NCI-H774 (cell line): ENCODE measurements around the gene PTGES2.

ENCODE experiments used
- DNase-seq: peaks from one replicate; lab custom pipeline; 2025; lab: John Stamatoyannopoulos, UW

The PTGES2 gene

DNA sequence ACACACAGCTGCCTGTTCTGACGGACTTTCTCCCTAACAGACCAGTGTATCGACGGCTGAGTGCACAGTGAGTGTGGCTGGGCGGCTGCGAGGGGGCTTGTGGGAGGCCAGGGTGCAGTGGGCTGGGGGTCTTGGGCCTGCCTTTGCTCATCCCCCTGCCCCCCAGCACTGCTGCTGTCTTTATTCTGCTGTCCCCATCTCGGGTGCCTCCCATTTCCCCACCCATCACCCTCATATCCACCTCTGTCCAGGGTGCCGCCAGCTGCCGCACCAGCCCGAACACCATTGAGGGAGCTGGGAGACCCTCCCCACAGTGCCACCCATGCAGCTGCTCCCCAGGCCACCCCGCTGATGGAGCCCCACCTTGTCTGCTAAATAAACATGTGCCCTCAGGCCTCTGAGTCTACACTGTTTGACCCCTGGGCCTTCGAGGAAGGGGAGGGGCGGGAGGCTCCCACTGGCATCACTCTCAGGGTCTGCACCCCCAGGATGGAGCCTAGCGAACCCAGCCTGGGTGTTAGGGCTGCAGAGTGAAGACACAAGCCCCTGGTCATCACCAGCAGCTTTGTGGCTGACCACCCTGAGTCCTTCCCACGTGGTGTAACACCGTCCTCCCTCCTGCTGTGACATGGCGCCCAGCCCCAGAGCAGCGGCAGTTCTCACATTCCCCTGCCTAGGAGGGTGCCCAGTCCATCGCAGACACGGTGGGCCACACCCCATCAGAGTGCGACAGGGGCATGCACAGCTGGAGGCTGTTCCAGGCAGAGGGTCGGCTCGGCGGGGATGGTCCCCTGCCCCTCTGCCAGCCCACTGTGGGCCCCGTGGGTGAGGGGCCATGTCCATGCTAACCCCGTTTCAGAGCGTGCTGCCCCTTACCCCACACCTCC lies 25.8 kb upstream of the PTGES2 start:
- no peak for DNase-seq

GRCh38 chr9:128152133-128153059 lies 24.9 kb upstream of the PTGES2 start:
- no peak for DNase-seq

GRCh38 chr9:128151309-128152132 lies 24.0 kb upstream of the PTGES2 start:
- DNase-seq: no peak

DNA sequence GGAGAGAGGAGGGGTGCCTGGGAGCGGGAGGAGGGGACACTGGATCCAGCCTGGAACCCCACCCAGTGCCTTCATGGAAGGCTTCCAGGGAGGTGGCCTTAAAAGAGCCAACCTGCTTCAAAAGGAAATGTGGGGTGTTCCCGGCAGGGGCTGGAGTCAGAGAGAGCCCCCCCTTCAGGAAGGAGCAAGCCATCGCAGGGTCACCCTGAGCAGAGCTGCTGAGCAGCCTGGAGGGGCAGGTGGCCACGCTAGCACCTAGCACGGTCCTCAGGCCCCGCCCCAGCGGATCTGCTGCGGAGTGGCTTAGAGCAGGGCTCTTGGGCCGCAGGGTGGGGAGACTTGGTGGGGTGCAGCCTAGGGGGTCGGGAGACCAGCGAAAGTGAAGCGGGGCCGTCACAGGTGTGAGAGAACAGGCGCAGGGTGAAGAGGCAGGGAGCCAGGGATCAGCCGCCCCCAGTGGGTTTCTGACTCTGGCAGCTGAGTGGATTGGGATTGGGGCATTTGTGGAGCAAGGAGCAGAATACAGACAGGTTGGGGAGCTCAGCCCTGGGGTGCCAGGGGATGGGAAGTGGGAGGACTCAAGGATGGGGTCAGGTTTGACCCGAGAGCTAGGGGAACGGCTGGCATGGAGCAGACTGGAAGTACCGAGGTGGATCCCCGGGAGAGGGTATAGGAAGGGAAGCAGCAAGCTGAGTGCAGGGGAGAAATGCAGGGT lies 23.2 kb upstream of the PTGES2 start:
- no peak for DNase-seq

DNA sequence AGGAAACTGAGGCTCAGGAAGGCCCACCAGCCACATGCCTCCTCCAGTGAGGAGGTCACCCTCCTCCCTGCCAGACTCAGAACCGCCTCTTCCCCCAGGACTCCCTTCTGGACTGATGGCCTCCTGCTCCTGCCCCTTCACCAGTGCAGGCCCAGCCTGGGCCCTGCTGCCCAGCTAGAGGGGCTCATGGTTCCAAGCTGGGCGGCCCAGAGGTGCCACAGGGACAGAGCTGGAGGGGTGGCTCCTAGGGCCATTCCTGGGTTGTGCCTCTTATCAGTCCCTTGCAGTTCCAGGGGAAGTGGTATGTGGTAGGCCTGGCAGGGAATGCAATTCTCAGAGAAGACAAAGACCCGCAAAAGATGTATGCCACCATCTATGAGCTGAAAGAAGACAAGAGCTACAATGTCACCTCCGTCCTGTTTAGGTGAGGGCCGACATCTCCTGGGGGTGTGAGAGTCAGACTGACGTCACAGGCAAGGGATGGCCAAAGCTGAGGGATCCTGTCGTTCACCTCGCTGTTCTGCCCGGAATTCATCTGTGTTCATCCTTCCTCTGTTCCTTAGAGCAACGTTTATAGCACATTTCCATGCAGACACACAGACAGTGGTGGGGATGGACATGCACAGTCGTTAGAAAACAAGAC lies 22.5 kb upstream of the PTGES2 start:
- no peak for DNase-seq

DNA sequence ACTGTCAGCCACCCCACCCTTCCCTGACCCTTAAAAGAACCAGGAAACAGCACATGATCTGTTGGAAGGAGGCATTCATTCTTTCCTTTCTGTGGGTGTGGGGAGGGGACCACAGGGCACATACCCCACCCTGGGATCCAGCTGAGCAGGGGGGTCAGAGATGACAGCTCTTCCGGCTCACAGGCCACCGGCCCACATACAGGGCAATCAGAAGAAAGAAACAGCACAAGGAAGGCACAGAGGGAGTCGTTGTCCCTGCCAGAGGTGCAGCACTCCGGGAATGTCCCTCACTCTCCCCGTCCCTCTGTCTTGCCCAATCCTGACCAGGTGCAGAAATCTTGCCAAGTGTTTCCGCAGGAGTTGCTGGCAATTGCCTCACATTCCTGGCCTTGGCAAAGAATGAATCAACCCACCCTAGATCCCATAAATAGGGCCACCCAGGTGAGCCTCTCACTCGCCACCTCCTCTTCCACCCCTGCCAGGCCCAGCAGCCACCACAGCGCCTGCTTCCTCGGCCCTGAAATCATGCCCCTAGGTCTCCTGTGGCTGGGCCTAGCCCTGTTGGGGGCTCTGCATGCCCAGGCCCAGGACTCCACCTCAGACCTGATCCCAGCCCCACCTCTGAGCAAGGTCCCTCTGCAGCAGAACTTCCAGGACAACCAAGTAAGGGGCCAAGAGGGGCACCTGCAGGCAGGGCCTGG lies 21.6 kb upstream of the PTGES2 start, which contains the start of gene LCN2:
Gene LCN2, plus strand, starts transcription at position 453 of the 701 bp plus-strand sequence. Its CDS starts 73 bp downstream, at position 526.
- no peak for DNase-seq

DNA sequence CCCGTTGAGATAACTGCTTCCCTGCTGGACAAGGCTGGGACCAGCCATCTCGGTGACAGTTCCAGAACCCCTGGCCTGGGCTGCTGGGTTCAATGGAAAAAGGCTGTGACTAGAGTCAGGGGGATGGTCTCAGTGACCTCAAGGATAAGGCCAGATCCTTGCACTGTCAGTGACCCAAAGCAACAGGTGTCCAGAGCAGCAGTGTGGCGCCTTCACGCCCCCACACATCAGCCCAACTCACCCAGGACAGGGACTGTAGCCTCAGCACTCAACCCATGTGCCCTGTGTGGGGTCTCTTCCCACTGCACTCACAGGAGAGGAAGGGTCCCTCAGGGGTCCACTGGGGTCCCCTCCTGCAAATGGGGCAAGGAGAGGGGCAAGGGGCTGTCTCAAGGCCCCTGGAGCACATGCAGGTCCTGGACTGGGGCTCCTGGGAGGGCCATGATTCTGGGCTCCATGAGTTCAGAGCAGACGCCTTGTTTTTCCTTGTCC lies 21.0 kb upstream of the PTGES2 start:
- no peak for DNase-seq

DNA sequence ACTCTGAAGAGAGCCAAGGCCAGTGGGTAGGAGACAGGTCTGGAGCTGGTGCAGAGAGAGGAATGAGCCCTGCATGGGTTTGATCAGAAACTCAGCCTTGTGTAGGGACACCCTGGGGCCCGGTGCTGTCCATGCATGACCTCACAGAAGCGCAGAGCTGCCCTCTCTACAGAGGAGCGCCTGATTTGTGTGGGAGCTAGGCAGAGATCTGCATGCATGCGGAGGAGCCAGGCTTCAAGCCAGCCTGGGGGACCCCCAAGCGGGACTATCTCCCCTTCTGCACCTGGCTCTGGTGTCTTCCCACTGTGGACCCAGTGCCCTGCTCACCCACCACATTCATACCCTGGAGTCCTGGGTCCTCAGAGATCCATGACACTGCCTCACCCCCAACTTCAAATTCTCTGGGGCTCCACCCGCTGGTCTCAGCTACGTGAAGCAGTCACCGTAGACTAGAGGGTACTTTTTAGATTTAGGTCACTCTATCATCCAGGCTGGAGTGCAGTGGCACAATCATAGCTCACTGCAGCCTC lies 19.1 kb upstream of the PTGES2 start:
- DNase-seq: no peak

DNA sequence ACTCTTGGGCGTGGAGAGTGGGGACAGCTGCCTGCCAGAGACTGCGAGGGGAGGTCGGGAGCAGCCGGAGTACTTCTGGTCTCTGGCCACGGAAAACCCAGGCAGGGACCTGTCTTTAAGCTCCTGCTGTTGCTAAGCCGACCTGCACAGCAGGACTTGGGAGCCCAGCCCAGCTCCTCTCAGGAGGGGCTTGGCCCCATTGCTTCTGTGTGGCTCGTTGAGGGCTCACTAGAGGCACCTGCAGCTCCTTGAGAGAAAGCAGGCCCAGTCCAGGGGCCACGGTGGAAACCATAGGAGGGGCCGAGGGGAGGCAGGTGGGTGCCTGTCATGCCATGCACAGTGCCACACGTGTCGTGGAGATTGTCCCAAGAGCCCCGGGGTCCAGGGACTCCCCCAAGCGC lies 18.4 kb upstream of the PTGES2 start:
- DNase-seq: no peak

- DNase-seq: no peak
Measured at GRCh38 chr9:128145536-128145935, 18.0 kb upstream of the PTGES2 start.

DNA sequence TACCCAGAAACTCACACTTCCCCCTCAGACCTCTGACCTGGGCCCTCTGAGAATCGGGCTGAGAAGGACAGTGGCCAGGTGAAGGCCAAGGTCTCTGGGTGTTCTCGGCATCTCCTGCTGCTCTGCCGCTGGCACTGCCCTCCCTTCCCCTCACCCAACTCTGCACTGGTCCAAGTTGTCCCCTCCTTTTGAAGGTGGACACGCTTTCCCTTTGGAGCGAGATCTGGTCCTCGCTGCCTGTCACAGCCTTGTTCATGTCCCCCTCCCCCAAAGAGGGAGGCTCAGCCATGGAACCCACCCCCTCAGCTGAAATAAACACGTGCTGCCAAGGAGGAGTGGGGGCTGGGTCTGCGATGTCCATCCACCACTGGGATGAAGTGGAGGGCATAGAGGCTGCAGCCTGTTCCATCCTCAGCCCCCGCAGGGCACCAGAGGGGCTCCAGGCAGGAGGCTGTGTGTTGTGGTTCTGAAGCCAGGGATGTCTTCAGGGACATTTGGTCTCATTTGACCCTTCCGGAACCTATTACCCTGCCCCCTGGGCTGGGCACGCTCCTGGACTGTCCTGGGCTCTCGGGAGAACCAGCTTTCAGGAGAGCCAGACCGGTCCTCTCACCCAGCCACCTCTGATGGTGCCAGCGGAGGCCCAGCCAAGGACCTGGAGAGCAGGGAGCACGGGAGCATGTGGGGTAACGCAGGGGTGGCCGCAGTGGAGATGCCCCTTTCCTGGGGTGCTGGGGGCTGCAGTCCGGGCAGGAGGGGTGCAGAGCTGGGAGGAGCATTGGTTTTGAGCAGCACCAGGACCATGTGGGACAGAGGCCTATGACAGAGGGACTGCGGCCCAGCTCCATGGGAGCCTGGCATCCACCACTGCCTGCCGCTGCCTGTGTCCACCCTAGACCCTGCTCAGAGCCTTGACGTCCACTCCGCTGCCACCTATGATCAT lies 17.0 kb upstream of the PTGES2 start:
- DNase-seq: no peak

DNA sequence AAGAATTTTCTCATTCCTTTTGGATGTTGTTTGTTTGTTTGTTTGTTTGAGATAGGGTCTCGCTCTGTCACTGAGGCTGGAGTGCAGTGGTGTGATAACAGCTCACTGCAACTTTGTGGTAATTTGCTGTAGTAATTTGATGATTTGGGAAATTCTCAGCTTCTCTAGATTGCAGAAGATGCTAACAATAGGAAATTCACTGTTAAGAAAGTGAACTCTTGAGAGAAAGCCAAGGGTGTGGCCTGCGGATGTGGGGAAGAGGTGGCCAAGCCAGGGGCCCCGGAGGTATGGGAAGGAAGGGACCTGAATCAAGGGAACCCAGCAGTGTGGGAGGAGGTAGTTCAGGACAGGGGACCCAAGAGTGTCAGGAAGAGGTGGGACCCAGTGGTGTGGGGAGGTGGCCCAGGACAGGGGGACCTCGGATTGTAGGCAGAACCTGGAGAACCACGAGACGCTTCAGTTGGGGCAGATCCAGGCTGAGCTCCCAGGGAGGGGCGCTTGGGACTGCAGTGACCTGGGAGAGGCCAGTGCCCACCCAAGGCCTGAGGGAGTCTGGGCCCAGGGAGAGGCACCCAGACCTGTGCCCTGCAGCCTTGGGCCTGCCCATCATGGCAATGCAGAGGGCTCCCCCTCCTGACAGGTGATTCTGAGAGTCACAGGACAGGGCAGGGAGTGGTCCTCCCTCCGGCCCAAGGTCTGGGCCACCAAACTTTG lies 16.2 kb upstream of the PTGES2 start:
- DNase-seq: no peak

GRCh38 chr9:128142596-128142995 lies 15.1 kb upstream of the PTGES2 start:
- no peak for DNase-seq

DNA sequence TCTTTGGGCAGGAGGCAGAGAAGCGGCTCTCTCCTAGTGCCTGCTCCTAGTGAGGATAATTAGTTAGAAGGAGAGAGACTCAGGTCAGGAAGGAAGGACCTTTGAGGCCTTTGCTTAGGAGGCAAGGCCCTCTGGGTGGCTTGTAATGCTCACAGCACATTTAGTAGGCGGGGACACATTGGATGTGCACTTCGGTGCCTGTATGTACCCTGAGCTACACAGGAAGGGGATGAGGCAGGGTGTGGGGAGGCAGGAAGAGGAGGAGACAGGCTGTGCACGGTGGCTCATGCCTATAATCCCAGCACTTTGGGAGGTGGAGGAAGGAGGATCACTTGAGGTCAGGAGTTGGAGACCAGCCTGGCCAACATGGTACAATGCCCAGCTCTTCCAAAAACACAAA lies 14.5 kb upstream of the PTGES2 start:
- DNase-seq: no peak

DNA sequence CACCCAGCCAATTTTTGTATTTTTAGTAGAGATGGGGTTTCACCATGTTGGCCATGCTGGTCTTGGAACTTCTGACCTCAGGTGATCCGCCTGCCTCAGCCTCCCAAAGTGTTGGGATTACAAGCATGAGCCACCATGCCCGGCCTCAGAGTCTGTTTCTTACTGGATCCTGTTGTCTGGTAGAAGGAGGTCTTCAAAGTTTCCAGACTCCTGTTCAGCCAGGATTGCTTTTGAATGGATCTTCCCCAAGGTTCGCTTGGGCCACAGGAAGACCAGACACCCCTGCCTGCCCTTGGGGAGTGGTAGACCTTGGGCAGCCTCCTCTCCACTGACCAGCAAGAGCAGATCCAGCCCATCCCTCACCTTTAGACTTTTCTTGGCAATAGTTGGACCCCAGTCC lies 14.1 kb upstream of the PTGES2 start:
- DNase-seq: no peak

GRCh38 chr9:128139621-128140020 lies 12.1 kb upstream of the PTGES2 start:
- no peak for DNase-seq

GRCh38 chr9:128138001-128138400 lies 10.5 kb upstream of the PTGES2 start:
- DNase-seq: no peak
